ENCODE results near the gene NNT. TPM values are rescaled to one million over a fixed set of nuclear protein-coding genes. Genes with fewer than 3 reads are reported as not detected.
A peak's percentile ranks its signal among the peaks of the same experiment; 100 is the strongest.

The NNT gene
- total RNA-seq = 101 TPM
- 56.4 TPM for polyA plus RNA-seq (ENCODE audit: insufficient read depth, low read depth, low replicate concordance)
- long read RNA-seq, donor 1, full-length matches to known transcripts = 2 of 7 reads
- long read RNA-seq, donor 1, partial matches to known transcripts = 5 of 7 reads
- long read RNA-seq, donor 1, other reads (novel, unspliced or antisense) = 0 of 7 reads
- long read RNA-seq, donor 2, full-length matches to known transcripts = 5 of 34 reads
- long read RNA-seq, donor 2, partial matches to known transcripts = 29 of 34 reads
- long read RNA-seq, donor 2, other reads (novel, unspliced or antisense) = 0 of 34 reads
- long read RNA-seq, donor 3, full-length matches to known transcripts = 11 of 41 reads
- long read RNA-seq, donor 3, partial matches to known transcripts = 30 of 41 reads
- long read RNA-seq, donor 3, other reads (novel, unspliced or antisense) = 0 of 41 reads
- long read RNA-seq, donor 4, full-length matches to known transcripts = 4 of 56 reads
- long read RNA-seq, donor 4, partial matches to known transcripts = 52 of 56 reads
- long read RNA-seq, donor 4, other reads (novel, unspliced or antisense) = 0 of 56 reads
- long read RNA-seq, donor 5, full-length matches to known transcripts = 1 of 1 reads
- long read RNA-seq, donor 5, partial matches to known transcripts = 0 of 1 reads
- long read RNA-seq, donor 5, other reads (novel, unspliced or antisense) = 0 of 1 reads
- long read RNA-seq, donor 6, full-length matches to known transcripts = 1 of 25 reads
- long read RNA-seq, donor 6, partial matches to known transcripts = 24 of 25 reads
- long read RNA-seq, donor 6, other reads (novel, unspliced or antisense) = 0 of 25 reads
- long read RNA-seq, donor 7, full-length matches to known transcripts = 27 of 54 reads
- long read RNA-seq, donor 7, partial matches to known transcripts = 13 of 54 reads
- long read RNA-seq, donor 7, other reads (novel, unspliced or antisense) = 14 of 54 reads
- long read RNA-seq, donor 8, full-length matches to known transcripts = 1 of 18 reads
- long read RNA-seq, donor 8, partial matches to known transcripts = 10 of 18 reads
- long read RNA-seq, donor 8, other reads (novel, unspliced or antisense) = 7 of 18 reads
- long read RNA-seq, donor 9, full-length matches to known transcripts = 3 of 8 reads
- long read RNA-seq, donor 9, partial matches to known transcripts = 5 of 8 reads
- long read RNA-seq, donor 9, other reads (novel, unspliced or antisense) = 0 of 8 reads
- long read RNA-seq, donor 10, full-length matches to known transcripts = 3 of 17 reads
- long read RNA-seq, donor 10, partial matches to known transcripts = 14 of 17 reads
- long read RNA-seq, donor 10, other reads (novel, unspliced or antisense) = 0 of 17 reads

GRCh38 chr5:43602461-43603343, at the start of gene NNT:
TSS of gene NNT (plus strand) at chr5:43603180. CDS start at chr5:43609196, 6,016 bp downstream.
- DNase-seq (peak; percentile 75 to 94 (median 84)), FAIRE-seq (no peak)
- intact Hi-C loops (cut with DNase I) = no loop called here
- H3K27ac ChIP-seq (ENCODE audit: low read depth in 2 of 2, low read length in 2 of 2) = peak within 1 kb of the TSS; percentile 93 to 94
- peaks cover 0 to 14% (median 3%) of the 10 kb centered on the region in 3 donors for H3K4me1 ChIP-seq (ENCODE audit: control insufficient read depth in 2 of 3, insufficient read depth in 2 of 3, low read depth in 1 of 3, low read length in 3 of 3)
- H3K9me3 ChIP-seq (ENCODE audit: control insufficient read depth in 2 of 3, insufficient read depth in 1 of 3, low read length in 3 of 3) = no peaks in the 10 kb centered on the region
- TF ChIP-seq, protein P1, sequence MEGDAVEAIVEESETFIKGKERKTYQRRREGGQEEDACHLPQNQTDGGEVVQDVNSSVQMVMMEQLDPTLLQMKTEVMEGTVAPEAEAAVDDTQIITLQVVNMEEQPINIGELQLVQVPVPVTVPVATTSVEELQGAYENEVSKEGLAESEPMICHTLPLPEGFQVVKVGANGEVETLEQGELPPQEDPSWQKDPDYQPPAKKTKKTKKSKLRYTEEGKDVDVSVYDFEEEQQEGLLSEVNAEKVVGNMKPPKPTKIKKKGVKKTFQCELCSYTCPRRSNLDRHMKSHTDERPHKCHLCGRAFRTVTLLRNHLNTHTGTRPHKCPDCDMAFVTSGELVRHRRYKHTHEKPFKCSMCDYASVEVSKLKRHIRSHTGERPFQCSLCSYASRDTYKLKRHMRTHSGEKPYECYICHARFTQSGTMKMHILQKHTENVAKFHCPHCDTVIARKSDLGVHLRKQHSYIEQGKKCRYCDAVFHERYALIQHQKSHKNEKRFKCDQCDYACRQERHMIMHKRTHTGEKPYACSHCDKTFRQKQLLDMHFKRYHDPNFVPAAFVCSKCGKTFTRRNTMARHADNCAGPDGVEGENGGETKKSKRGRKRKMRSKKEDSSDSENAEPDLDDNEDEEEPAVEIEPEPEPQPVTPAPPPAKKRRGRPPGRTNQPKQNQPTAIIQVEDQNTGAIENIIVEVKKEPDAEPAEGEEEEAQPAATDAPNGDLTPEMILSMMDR (IDR thresholded peaks at IDR 0.05; ENCODE audit: borderline replicate concordance, extremely low read depth, insufficient read depth) = no peak
- H3K36me3 ChIP-seq (ENCODE audit: control insufficient read depth in 2 of 3, insufficient read depth in 3 of 3, low read length in 3 of 3) = no peaks in the 10 kb centered on the region
- H3K9ac ChIP-seq (ENCODE audit: low read length in 3 of 3) = peak within 1 kb of the TSS; percentile 74 to 98 (median 95)
- H3K27me3 ChIP-seq (ENCODE audit: control insufficient read depth, insufficient read depth, low read length) = no peaks in the 10 kb centered on the region
- peak within 1 kb of the TSS; percentile 84 to 97 (median 97) for H3K4me3 ChIP-seq (ENCODE audit: low read length in 3 of 3)

GRCh38 chr5:43553381-43553780, 49.6 kb upstream of the NNT start:
- Histone ChIP-seq H3K9ac (ENCODE audit: low read length in 3 of 3) (peak overlapping the region in 1 of 3 donors; percentile 10), H3K4me3 (ENCODE audit: low read length in 3 of 3) (no peak overlapping the region), H3K4me1 (ENCODE audit: control insufficient read depth in 2 of 3, insufficient read depth in 2 of 3, low read depth in 1 of 3, low read length in 3 of 3) (peaks cover 0 to 22% (median 6%) of the 10 kb centered on the region in 3 donors), H3K36me3 (ENCODE audit: control insufficient read depth in 2 of 3, insufficient read depth in 3 of 3, low read length in 3 of 3) (peaks cover 0 to 10% (median 10%) of the 10 kb centered on the region in 3 donors), H3K27me3 (ENCODE audit: control insufficient read depth, insufficient read depth, low read length) (no peaks in the 10 kb centered on the region), H3K27ac (ENCODE audit: low read depth in 2 of 2, low read length in 2 of 2) (no peak overlapping the region), H3K9me3 (ENCODE audit: control insufficient read depth in 2 of 3, insufficient read depth in 1 of 3, low read length in 3 of 3) (no peaks in the 10 kb centered on the region)
- FAIRE-seq = no peak
- TF ChIP-seq, protein P1 (IDR thresholded peaks at IDR 0.05; ENCODE audit: borderline replicate concordance, extremely low read depth, insufficient read depth) = no peak
- no peak for DNase-seq
- intact Hi-C loops (cut with DNase I) = no loop called here

DNA sequence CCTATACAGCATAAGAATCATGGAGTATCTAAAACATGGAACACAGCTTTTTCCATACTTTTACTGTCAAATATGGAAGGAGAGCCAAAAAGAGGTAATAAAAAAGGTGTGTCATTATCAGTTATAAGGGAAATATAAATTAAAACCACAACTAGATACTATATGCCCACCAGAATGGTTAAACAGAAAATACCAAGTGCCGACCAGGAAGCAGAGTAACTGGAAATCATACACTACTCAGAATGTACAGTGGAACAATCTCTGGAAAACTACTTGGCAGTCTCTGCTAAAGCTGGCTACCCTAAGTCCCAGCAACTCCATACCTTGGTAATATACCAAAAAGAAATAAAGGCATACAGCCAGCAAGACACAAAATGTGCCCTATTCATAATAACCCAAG, 48.5 kb upstream of the NNT start:
- H3K27ac ChIP-seq (ENCODE audit: low read depth in 2 of 2, low read length in 2 of 2) = no peak overlapping the region
- H3K36me3 ChIP-seq (ENCODE audit: control insufficient read depth in 2 of 3, insufficient read depth in 3 of 3, low read length in 3 of 3) = peaks cover 0 to 10% (median 10%) of the 10 kb centered on the region in 3 donors
- intact Hi-C loops (cut with DNase I) = no loop called here
- no peaks in the 10 kb centered on the region for H3K27me3 ChIP-seq (ENCODE audit: control insufficient read depth, insufficient read depth, low read length)
- peaks cover 0 to 22% (median 6%) of the 10 kb centered on the region in 3 donors for H3K4me1 ChIP-seq (ENCODE audit: control insufficient read depth in 2 of 3, insufficient read depth in 2 of 3, low read depth in 1 of 3, low read length in 3 of 3)
- TF ChIP-seq, protein P1 (IDR thresholded peaks at IDR 0.05; ENCODE audit: borderline replicate concordance, extremely low read depth, insufficient read depth) = no peak
- FAIRE-seq (no peak), DNase-seq (no peak)
- peak overlapping the region in 1 of 3 donors; percentile 16 for H3K4me3 ChIP-seq (ENCODE audit: low read length in 3 of 3)
- H3K9me3 ChIP-seq (ENCODE audit: control insufficient read depth in 2 of 3, insufficient read depth in 1 of 3, low read length in 3 of 3) = no peaks in the 10 kb centered on the region
- H3K9ac ChIP-seq (ENCODE audit: low read length in 3 of 3) = no peak overlapping the region

Measured in kidney (tissue), 22 donors.